GM19240 (cell line): ENCODE measurements around the gene PLAGL1.
"Not testable (repeated sequence)": the region's sequence is repeated elsewhere in the genome, so short reads cannot be mapped to it uniquely, and the experiment has no call there.

Experiments used
- DNase-seq: peaks from one replicate; pipeline ENCODE4 v3.0.0; 2011; ENCODE audit warnings: low spot score; ENCODE audit not compliant: insufficient read length

Gene PLAGL1

DNA sequence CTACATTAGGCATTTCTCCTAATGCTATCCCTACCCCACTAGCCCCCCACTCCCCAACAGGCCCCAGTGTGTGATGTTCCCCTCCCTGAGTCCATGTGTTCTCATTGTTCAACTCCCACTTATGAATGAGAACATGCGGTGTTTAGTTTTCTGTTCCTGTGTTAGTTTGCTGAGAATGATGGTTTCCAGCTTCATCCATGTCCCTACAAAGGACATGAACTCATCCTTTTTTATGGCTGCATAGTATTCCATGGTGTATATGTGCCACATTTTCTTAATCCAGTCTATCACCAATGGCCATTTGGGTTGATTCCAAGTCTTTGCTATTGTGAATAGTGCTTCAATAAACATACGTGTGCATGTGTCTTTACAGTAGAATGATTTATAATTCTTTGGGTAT, 1.6 kb upstream of the PLAGL1 start:
- not testable (repeated sequence) for DNase-seq

DNA sequence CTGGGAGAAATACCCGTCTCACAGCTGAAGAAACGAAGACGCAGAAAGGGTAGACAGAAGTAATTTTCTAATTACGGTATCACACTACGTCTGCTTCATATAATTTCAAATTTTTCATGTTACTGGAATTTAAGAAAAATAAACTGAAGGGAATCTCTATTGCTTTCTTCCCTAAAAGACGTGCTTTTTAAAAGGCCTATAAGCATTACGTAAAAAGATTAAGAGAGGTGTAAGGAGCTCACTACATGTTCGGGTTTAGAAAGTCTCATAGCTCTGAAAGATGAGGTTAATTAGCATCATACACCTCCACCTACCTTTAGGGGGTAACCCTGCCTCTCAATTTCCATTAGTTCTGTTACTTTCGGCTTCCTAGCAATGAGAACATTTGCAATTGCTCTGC, 787 bp upstream of the PLAGL1 start:
- no peak for DNase-seq

DNA sequence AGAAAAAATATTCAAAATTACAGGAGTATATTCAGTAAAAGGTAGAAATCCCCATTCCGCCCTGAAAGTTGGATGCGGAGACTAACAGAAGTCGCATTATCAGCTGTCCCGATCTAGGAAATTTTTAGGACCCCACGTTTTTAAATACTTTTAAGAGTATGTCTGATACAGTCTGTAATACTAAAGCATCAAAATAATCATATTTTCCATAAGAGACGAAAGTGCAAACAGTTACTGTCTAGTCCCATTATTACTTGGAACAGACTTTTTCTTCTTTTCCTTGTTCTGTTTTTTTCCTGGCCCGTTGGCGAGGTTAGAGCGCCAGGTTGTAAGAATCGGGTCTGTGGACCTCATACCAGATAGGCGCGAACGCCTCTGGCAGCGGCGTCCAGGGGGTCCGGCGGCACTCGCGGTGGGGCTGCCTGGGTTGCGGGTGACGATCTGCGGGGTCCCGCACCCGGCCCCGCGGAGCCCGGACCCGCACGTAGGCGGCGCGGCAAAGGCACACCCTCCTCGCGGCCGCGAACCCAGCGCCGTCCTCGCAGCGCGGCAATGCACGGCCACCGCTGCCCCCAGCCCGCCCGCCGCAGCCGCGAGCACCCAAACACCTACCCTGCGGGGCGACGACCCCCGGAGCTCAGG, 460 bp downstream of the PLAGL1 start:
- no peak for DNase-seq

DNA sequence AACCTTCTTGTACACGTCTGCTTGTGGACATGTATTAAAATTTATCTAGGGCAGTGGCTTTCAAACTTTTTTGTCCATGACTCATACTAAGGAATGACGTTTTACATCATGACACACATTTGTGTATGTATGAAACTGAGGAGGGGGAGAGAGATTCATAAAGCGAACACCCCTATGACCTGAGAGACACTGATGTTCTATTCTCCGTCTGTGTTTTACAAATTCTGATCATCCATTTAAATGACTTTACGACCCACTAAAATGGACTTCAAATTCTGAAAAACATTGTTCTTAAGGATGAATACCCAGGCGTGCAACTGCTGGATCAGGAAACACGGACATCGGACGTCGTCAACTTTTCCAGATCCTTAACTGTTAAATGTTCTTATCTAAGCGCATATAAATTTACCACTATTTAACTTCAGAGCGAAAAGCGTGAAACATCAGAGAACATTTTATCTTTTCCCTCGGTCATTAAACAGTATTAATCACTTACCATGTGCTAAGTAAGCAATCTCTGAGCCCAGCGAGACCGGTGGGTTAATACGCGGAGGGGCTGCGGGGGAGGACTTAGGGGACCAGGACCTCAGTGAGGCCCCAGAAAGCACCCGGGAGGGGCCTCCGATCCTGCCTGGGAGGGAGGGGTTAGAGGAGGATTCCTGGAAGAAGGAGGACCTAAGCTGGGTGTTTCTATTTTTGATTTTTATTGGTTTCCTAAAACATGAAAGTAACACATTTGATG, 1.2 kb downstream of the PLAGL1 start:
- DNase-seq: no peak

DNA sequence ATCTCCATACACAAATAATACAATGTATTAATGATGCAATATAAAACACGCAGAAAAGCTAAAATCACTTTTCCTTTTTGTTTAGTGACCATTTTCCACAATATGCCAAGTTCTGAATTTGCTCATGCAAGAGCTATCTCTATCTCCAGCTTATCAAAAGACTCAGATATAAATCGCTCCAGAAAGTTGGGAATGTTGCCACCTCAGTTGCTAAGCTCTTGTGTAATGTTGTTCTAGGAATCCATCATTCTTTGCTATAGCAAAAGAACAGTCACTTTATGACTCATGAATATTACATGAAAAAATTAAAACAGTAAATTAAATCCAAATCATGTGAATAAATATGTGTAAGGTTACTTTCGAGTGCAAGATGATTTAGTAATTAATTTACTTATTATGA, 8.7 kb downstream of the PLAGL1 start:
- DNase-seq: no peak

DNA sequence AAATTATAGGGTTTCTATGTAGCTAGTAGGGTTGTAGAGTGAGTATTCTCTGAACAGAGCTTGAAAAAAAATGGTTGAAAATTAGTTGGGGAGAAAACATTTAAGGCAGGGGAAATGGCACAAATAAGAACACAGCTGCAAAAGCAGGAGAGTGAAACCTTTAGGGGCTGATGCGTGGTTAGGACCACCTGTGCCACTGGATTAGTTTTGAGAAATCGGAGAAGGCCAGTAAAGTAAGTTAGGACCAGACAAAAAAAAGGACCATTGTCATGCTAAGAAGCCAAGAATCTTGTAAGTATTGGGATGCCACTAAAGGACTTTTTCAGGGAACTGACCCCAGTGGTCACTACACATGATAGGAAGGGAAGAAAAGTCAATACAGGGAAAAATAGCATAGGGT, 9.4 kb downstream of the PLAGL1 start:
- DNase-seq: no peak

DNA sequence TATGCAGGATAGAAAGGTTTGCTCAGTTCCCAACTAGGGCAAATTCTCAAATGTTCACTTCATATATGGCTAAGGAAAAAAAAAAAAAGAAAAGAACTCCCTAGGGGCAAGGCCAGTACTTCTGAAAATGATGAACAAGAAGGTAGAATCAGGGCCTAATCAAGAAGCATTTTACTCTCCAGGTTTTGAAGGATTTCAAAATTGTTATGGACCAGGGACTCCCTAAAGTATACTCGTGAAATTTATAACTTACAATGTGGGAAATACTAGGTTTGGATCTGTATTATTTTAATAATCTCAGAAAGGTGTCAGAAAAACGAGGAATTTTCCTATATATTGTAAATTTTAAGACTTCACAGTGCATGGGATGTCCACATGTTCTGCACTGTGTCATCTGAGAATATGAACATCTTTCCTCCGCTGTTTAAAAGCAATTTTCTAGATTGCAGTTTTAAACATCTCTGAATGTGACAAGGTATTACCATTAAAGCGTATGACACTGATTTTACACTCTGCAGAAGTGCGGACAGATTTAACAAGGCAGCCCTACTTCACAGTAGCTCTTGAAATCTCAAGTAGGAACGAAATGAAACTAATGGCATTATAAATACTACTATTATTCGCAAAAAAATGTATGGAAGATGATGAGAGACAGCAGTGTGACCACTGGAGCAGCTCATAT, 14.0 kb downstream of the PLAGL1 start:
- DNase-seq: no peak

DNA sequence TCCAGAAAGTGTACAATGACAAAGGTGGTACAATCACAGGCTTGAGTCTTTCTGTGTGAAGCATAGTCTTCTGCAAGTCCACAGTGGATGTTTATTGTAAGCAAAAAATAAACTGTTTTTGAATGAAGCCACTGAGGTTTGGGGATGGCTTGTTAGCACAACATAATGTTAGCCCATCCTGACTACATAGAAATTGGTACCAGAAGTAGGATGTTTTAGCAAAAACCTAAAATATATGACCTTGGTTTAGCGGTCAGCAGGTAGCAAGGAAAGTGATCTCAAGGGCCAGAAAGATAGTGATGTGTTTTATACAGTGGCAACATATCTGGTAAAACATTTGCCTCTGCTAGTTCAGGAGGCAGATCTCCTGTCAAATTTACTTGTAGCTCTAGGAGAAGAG, 15.8 kb downstream of the PLAGL1 start:
- DNase-seq: no peak

DNA sequence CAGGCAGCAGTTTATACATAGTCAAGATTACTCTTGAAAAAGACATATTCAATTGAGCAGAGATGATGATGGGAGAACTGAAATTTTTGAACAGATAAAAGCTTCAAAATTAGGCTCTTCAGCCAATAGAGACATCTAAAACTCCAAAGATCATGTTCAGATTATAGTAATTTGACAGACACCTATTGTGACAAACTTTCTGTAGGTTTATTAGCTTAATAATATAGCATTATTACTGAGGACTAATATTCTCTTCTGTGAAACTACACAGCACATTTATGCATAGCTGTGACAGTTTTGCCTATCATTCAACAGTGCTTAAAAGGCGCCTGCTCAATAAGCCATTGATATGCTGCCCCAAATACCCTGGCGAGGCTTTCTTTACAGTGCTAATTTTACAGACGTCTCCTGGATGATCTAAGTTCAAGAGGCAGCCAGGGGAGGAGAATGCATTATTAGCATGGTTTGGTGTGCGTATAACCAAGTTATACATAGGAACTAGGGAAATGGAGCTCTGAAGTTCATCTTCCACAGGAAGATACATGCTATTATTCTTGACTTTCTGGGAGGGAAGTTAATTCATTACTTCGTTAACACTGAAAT, 21.5 kb downstream of the PLAGL1 start:
- no peak for DNase-seq

DNA sequence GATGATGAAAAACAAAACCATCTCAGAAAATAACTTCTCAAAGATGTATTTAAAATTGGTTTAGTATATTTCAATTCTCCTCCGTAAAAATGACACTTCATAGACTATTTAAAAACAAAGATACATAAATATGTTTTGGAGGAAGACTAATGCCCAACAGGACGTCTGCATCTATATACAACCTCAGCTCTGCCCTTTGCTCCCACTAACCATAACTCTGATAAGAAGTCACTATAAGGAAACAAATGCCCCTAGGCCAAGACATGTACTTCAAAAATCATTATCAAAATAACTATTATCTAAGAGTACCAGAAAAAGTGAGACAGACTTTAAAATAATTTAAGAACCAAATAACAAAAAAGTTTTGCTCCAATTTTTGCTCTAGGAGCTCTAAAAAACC, 23.4 kb downstream of the PLAGL1 start:
- DNase-seq: no peak

DNA sequence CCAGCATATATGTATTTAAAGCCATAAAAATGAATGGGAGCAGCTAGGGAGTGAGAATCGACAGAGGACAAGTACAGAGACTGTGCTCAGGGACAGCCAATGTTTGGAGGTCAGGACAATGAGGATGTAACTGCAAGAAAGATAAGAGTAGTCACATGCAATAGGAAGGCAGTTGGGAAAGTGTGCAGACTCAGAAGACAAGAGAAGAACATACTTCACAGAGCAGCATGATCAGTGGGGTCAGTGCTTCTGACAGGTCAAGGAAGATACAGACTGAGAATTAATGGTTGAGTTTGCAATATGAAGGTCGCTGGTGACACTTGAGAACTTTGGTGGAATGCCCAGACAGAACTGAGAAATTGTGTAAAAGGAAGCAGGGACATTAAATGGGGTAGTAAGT, 25.1 kb downstream of the PLAGL1 start:
- no peak for DNase-seq

DNA sequence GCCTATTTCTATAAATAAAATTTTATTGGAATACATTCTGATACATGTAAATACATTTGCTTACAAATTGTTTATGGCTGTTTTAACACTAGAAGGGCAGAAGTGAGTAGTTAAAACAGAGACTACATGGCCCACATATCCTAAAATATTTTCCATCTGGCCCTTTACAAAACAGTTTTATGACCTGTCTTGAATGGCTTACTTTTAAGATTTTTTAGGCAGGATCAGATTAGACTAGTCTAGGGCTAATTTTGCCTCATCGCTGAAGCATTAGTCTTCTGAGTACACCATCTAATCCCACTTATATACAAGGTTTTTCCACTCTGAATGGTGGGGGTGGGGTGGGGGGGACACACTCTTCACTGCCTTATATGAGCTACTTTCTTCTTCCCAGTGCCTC, 27.1 kb downstream of the PLAGL1 start:
- no peak for DNase-seq

DNA sequence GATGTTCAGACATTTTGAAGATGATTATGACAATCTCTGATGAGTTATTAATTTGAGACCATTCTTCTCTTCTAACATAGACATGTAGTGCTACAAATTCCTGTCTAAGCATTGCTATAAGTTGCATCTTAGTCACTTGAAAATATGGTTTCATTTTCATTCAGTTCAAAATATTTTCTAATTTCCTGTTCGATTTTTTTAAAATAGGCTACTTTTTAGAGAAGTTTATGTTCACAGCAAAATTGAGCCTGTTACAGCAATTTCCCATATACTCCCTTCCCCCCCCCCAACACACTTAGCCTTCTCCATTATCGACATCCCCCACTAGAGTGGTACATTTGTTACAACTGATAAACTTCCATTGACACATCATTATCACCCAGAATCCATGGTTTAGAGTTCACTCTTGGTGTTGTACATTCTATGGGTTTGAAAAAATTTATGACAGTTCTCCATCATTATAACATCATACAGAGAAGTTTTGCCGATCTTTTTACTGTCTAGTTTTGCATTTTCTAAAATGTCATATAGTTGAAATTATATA, 31.2 kb downstream of the PLAGL1 start:
- no peak for DNase-seq

DNA sequence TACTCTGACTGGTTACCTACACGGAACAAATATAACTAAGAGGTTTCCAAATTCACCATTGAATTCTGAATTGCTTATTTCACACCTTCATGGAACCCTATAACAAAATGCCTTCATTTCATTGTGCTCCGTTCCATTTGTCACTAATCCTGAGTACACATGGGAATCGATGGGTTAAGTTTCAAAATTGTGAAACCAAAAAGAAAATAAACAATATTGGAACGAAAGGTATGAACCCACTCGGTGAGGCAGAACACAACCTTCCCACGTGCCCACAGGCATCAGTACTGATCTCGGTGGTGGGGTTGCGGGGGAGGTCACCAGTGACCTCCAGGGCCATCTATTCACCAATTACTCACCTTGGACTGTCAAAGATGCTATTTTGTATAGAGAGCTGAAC, 34.0 kb downstream of the PLAGL1 start:
- DNase-seq: no peak

DNA sequence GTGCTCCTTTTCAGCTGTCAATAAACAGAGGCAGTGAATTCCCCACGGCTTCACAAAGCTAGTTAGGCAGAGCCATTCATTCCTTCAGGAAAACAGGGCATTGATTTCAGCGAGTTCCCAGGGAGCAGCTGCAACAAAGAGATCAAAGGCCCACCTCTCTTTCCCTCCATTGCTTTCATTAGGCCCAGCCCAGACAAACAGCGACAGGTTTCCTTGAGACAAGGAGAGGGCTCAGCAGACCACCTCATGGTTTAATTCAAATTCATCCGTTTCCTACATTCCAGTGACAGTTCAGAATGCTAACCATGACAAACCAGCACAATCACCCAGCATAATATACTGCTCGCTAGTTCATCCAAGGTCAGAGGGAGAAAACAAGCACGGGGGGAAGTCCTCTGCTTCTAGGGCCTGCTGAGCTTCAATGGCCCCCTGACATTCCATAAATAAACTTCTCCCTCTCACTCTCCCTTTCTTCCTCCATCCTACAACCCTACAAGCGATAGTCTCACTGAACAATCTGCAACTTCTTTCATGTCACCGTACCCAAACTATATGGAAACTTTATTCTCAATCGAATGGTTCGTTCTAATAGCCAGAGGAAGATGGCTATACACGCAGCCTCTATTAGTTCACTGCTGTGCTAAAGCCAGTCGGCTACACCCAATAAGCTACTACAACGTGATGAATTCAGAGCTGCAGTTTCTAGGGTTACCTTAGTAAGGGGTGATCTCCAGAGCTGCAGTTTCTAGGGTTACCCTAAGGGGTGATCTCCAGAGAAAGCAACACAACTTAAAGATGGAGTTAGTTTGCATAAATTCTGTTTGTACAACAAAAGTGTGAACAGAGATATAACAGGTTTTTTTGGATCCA, 34.7 kb downstream of the PLAGL1 start:
- no peak for DNase-seq

DNA sequence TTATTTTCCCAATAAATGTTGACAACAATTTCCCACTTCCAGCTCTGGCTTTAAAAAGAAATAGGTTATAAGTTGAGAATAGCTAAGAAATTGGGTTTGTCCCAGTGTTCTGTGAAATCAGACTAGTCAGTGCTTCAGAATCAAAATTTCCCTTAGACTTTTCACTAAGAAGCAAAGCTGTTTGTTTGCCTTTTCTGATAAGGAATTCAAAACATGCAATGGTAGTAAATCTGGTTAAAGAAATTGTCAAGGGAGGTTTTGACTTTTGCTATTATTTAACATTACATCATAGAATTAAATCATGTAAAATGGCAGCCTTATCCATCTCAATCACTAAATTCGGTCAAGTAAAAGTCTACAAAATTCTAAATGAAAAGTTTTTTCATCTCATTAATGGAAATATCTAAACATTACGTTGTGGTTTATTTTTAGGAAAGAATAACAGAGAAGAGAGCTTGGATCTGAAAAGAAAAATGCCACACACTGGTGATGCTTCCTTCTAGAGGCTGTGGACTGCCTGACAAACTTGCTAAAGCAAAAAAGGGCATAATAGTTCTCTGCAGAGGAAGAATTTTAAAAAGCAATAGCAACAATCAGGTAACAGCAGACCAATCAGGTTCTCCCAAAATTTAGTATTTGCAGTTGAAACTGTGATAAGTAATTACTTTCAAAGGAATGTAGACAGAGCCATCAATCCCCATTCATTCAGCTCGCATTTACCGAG, 36.4 kb downstream of the PLAGL1 start:
- DNase-seq: no peak

DNA sequence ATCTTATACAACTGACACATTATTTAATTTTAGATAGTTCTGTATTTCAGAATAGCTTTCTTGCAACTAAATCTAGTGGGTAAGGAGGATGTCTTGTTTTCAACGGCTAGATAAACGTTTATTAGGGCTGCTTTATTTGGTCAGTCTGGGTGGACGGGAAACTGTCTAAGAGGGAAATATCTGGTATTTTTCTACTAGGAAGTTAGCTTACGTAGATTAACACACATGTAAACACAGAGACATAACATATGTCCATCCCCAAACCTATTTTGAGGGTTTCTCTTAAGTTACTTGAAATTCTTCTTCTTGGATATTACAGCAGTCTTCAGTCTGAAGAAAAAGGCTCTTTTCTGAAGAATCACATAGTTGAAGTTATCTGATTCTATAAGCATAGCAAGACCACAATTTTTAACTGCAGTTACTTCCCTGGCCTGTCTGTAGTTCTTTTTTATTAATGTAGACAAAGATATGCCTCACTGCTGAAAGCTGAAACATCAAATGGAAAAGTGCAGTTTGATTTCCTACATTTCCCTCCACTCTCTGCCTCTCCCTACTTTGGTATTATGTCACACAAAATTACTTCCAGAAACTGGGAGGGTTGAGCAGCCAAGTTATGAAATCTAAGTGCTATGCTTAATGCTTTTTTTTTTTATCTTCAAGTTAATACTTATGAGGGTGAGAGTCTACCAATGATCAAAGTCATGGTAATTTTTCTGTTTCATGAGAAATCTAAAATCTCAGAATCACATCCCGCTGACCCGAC, 37.4 kb downstream of the PLAGL1 start:
- DNase-seq: no peak

DNA sequence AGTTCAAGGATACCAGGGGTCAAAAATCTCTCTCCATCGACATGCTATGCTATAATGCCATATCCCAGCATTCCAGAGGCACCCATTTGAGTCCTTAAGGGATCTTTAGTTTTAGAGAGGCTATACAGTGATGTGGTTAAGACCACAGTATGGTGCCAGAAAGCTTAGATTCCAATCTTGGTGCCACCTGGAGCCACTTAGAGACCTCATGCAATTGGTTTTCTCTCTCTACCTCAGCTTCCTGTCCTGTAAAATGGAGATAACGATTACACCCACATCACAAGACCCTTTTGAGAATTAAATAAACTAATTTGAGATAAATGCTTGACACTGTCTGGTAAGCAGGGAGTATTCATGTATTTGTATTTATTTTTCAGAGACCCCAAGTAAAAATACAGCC, 39.0 kb downstream of the PLAGL1 start:
- DNase-seq: no peak

DNA sequence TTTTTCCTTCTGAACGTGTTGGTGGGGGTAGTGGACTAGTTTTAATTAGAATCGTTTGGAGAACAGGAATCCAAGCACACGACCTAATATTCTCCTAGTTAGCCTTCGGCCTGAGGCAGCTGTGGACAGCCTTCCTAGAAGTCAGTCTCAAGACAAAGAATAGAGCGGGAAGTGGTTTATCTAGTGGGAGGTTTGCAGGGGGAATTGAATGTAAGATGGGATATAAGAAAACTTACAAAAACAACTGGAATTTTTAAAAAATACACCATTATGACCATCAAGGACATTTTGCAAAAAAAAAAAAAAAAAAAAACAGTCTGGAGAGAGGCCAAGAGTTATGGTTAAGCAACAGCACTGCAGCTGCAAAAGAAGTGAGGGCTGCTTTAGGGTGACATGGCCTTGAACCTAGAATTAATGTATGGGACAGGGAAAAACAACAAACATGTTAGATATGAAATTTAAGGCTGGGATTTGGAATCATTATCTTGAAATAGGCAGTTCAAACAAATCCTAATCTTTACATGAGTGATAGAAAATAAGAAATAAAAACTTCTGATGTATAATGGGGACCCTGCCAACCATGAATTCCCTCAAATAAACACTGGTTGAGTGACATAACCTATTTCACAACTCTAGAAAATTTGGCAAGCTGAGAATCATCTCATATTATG, 40.2 kb downstream of the PLAGL1 start:
- no peak for DNase-seq
